Loucy (cell line): ENCODE results near the gene NFE2.

Source experiments
- H2AFZ ChIP-seq: fragments of 200-600 bp; sonication (generic); 2 replicates; pipeline ENCODE4 v1.6.0; 2016; ENCODE audit warnings: antibody characterized with exemption, mild to moderate bottlenecking, low read length, moderate library complexity
- H3F3A ChIP-seq: fragments of 200-600 bp; 2 replicates; pipeline ENCODE4 v1.6.0; 2016; ENCODE audit warnings: antibody characterized with exemption, low read depth, mild to moderate bottlenecking
- H3K27me3 ChIP-seq: fragments of 200-600 bp; sonication (generic); 2 replicates; pipeline ENCODE4 v1.6.1; 2014; ENCODE audit warnings: low read length, mild to moderate bottlenecking; ENCODE audit not compliant: insufficient read depth, poor library complexity, severe bottlenecking
- H3K36me3 ChIP-seq: fragments of 200-600 bp; sonication (generic); 2 replicates; pipeline ENCODE4 v1.6.1; 2016; ENCODE audit warnings: low read length; ENCODE audit not compliant: insufficient read depth
- H3K4me1 ChIP-seq: fragments of 200-600 bp; sonication (generic); 2 replicates; pipeline ENCODE4 v1.5.1; 2014; ENCODE audit warnings: low read length, mild to moderate bottlenecking; ENCODE audit not compliant: insufficient read depth, poor library complexity, severe bottlenecking
- H3K4me2 ChIP-seq: fragments of 200-600 bp; sonication (generic); 2 replicates; pipeline ENCODE4 v1.6.0; 2014; ENCODE audit warnings: antibody characterized with exemption, low read length, low read depth, mild to moderate bottlenecking; ENCODE audit not compliant: poor library complexity, severe bottlenecking
- H3K4me3 ChIP-seq: fragments of 200-600 bp; sonication (generic); 2 replicates; pipeline ENCODE4 v1.5.1; 2014; ENCODE audit warnings: low read length, mild to moderate bottlenecking, mixed read lengths; ENCODE audit not compliant: poor library complexity, severe bottlenecking
- H3K79me2 ChIP-seq: fragments of 200-600 bp; sonication (generic); 2 replicates; pipeline ENCODE4 v1.6.1; 2014; ENCODE audit warnings: low read length; ENCODE audit not compliant: insufficient read depth
- H3K9ac ChIP-seq: fragments of 200-600 bp; sonication (generic); 2 replicates; pipeline ENCODE4 v1.6.0; 2014; ENCODE audit warnings: mild to moderate bottlenecking, low read depth, low read length, moderate library complexity; ENCODE audit not compliant: poor library complexity, severe bottlenecking
- H3K9me2 ChIP-seq: fragments of 200-600 bp; sonication (generic); replicated peaks from 2 replicates; pipeline ENCODE4 v1.6.1; 2016; ENCODE audit warnings: low read depth, low read length, mixed read lengths
- H3K9me3 ChIP-seq: fragments of 200-600 bp; sonication (generic); 2 replicates; pipeline ENCODE4 v1.6.1; 2014; ENCODE audit warnings: mild to moderate bottlenecking, antibody characterized with exemption, low read length, low read depth; ENCODE audit not compliant: insufficient read depth
- H4K20me1 ChIP-seq: fragments of 200-600 bp; sonication (generic); 2 replicates; pipeline ENCODE4 v1.6.0; 2014; ENCODE audit warnings: antibody characterized with exemption, low read length, mild to moderate bottlenecking; ENCODE audit not compliant: insufficient read depth, poor library complexity, severe bottlenecking
- EZH2phosphoT487 ChIP-seq: fragments of 200-600 bp; IDR thresholded peaks from 2 replicates; pipeline ENCODE4 v1.6.1; 2018; ENCODE audit warnings: antibody characterized with exemption, mild to moderate bottlenecking, moderate library complexity, borderline replicate concordance
- TF ChIP-seq, protein P1 (sequence below): fragments of 200-600 bp; sonication (generic); conservative IDR thresholded peaks from 2 replicates; pipeline ENCODE4 v1.5.1; 2014; ENCODE audit warnings: mild to moderate bottlenecking, antibody characterized with exemption, low read length

Gene NFE2

DNA sequence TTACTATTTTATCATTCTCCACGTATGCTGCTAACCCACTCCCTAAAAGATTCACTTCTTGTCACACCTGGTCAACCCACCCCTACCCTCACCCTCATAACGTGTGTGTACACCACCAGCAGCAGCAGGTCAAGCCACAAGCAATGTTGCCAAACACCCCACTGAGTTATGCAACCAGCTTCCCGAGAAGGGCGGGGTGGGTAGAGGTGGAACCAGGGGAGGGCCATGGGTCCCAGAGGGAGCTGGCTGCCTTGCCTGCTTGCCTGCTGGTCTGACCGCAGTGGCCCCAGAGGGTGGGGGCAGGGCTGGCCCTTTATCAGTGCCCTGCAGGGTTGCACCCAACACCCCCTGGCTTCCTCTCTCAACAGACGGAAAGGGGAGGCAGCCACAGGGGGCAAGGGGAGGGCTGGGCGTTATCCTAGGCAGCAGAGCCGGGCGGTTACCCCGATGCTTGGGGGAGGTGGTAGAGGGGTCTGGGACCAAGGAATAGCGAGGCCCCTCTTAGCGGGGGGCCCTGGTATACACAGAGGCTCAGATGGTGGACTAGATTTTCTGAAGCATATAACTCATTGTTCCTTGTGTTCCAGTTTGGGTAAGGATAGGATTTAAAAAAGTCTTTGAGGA is 3.5 kb upstream of the NFE2 start:
- no peaks in the 10 kb centered on the region for H3K9me3 ChIP-seq
- H4K20me1 ChIP-seq = no peaks in the 10 kb centered on the region
- H3K79me2 ChIP-seq = peaks cover 38% of the 10 kb centered on the region
- no peak for TF ChIP-seq EZH2phosphoT487
- TF ChIP-seq, protein P1, sequence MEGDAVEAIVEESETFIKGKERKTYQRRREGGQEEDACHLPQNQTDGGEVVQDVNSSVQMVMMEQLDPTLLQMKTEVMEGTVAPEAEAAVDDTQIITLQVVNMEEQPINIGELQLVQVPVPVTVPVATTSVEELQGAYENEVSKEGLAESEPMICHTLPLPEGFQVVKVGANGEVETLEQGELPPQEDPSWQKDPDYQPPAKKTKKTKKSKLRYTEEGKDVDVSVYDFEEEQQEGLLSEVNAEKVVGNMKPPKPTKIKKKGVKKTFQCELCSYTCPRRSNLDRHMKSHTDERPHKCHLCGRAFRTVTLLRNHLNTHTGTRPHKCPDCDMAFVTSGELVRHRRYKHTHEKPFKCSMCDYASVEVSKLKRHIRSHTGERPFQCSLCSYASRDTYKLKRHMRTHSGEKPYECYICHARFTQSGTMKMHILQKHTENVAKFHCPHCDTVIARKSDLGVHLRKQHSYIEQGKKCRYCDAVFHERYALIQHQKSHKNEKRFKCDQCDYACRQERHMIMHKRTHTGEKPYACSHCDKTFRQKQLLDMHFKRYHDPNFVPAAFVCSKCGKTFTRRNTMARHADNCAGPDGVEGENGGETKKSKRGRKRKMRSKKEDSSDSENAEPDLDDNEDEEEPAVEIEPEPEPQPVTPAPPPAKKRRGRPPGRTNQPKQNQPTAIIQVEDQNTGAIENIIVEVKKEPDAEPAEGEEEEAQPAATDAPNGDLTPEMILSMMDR = no peak
- H3F3A ChIP-seq = peaks cover 11% of the 10 kb centered on the region; the same call in 1 of the 2 replicates
- H3K27me3 ChIP-seq = peaks cover 5% of the 10 kb centered on the region
- H3K36me3 ChIP-seq = no peaks in the 10 kb centered on the region
- H3K4me2 ChIP-seq = peak overlapping the region; percentile 86
- no peaks in the 10 kb centered on the region for H3K9me2 ChIP-seq
- peak overlapping the region; percentile 99 for H3K9ac ChIP-seq
- H3K4me1 ChIP-seq = peaks cover 64% of the 10 kb centered on the region
- H3K4me3 ChIP-seq = peak overlapping the region; percentile 68
- H2AFZ ChIP-seq = no peak overlapping the region

DNA sequence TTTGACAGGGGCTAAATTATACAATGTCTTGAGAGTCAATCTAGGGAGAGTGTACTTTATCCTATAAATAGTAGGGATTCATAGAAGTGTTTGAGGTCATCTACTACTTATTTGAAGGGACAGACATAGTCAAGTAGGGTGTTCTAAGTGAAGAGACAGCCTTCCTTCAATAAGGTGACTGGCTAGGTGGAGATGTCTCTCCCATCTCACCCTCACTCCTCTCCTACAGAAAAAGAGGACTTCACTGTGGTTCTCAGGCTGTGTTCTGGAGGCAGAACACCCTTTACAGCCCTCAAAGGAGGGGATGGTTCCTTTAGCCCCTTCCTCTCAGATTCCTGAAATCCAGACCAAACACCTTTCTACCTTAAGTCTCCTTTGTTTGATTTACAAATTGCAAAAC is 2.8 kb upstream of the NFE2 start:
- peak overlapping the region; percentile 64 for H3K4me3 ChIP-seq
- no peaks in the 10 kb centered on the region for H4K20me1 ChIP-seq
- no peaks in the 10 kb centered on the region for H3K9me2 ChIP-seq
- H3K9me3 ChIP-seq = no peaks in the 10 kb centered on the region
- H3K27me3 ChIP-seq = peaks cover 5% of the 10 kb centered on the region
- H3K9ac ChIP-seq = peak overlapping the region; percentile 99
- H3K4me1 ChIP-seq = peaks cover 71% of the 10 kb centered on the region
- no peak overlapping the region for H2AFZ ChIP-seq
- peak overlapping the region; percentile 86 for H3K4me2 ChIP-seq
- peaks cover 11% of the 10 kb centered on the region; the same call in 1 of the 2 replicates for H3F3A ChIP-seq
- H3K36me3 ChIP-seq = no peaks in the 10 kb centered on the region
- TF ChIP-seq, protein P1 = no peak
- no peak for TF ChIP-seq EZH2phosphoT487
- H3K79me2 ChIP-seq = peaks cover 44% of the 10 kb centered on the region

DNA sequence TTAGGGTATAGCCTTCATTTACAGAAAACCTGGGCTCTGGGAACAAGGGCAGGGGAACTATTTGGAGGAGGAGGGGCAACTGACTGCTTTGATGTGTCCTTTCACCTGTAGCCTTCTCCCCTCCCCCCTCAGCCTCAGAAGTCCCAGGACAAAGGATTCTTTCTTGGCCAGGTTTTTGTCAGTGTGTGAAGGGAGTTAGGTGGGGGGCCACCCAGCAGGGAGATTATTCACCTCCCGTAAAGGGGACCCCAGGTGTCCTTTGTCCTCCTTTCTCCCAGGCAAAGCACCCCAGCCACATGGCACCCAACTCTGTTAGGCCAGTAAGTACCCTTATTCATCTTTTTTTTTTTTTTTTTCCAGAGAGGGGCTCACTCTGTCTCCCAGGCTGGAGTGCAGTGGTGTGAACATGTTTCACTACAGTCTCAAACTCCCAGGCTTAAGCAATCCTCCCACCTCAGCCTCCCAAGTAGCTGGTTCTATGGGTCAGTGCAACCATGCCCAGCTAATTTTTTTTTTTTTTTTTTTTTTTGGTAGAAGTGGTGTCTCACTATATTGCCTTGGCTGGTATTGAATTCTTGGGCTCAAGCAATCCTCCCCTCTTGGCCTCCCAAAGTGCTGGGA is 723 bp upstream of the NFE2 start:
- H3K9me2 ChIP-seq = no peaks in the 10 kb centered on the region
- peak overlapping the region; percentile 99 for H3K9ac ChIP-seq
- no peaks in the 10 kb centered on the region for H3K9me3 ChIP-seq
- H3F3A ChIP-seq = peaks cover 11% of the 10 kb centered on the region; the same call in 1 of the 2 replicates
- H3K79me2 ChIP-seq = peaks cover 63% of the 10 kb centered on the region
- H3K27me3 ChIP-seq = peaks cover 5% of the 10 kb centered on the region
- H2AFZ ChIP-seq = no peak overlapping the region
- peak overlapping the region; percentile 98 for H3K4me2 ChIP-seq
- no peaks in the 10 kb centered on the region for H4K20me1 ChIP-seq
- peak overlapping the region; percentile 95 for H3K4me3 ChIP-seq
- TF ChIP-seq EZH2phosphoT487 = no peak
- TF ChIP-seq, protein P1 = no peak
- H3K36me3 ChIP-seq = no peaks in the 10 kb centered on the region
- H3K4me1 ChIP-seq = peaks cover 76% of the 10 kb centered on the region
